Measurements from ENCODE around the gene PGBD1. TPM values are rescaled to one million over a fixed set of nuclear protein-coding genes. Genes with fewer than 3 reads are reported as not detected.

PGBD1 gene
- total and polyA plus RNA-seq, 2 experiments from 2014 or later = 7.5 to 10.5 TPM

DNA sequence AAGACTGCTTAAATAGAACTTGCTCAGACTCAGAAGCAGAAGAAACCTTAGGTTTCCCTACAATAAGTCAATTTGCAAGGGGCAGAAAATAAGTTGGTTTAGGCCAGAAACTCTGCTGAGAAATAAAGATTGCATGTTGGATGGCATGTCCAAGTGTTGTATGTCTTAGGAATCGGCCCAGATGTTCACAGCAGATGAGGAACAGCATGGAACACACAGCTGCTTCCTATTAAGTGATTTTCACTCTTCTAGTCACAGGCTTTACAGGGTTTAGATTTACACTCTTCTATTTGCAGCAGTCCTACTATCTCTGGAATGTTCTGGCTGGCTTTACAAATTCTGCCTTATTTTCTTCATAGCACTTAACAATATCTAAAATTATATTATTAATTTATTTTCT lies 32.5 kb upstream of the PGBD1 start (continued):
- TF ChIP-seq, protein P1, sequence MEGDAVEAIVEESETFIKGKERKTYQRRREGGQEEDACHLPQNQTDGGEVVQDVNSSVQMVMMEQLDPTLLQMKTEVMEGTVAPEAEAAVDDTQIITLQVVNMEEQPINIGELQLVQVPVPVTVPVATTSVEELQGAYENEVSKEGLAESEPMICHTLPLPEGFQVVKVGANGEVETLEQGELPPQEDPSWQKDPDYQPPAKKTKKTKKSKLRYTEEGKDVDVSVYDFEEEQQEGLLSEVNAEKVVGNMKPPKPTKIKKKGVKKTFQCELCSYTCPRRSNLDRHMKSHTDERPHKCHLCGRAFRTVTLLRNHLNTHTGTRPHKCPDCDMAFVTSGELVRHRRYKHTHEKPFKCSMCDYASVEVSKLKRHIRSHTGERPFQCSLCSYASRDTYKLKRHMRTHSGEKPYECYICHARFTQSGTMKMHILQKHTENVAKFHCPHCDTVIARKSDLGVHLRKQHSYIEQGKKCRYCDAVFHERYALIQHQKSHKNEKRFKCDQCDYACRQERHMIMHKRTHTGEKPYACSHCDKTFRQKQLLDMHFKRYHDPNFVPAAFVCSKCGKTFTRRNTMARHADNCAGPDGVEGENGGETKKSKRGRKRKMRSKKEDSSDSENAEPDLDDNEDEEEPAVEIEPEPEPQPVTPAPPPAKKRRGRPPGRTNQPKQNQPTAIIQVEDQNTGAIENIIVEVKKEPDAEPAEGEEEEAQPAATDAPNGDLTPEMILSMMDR (conservative IDR thresholded peaks at IDR 0.05; ENCODE audit: low read depth in 2 of 2) = no peak
- TF ChIP-seq EZH2phosphoT487 (IDR thresholded peaks at IDR 0.05; ENCODE audit: unreplicated experiment) = no peak
- no peak for TF ChIP-seq JUNB (IDR thresholded peaks at IDR 0.05; ENCODE audit: unreplicated experiment)

DNA sequence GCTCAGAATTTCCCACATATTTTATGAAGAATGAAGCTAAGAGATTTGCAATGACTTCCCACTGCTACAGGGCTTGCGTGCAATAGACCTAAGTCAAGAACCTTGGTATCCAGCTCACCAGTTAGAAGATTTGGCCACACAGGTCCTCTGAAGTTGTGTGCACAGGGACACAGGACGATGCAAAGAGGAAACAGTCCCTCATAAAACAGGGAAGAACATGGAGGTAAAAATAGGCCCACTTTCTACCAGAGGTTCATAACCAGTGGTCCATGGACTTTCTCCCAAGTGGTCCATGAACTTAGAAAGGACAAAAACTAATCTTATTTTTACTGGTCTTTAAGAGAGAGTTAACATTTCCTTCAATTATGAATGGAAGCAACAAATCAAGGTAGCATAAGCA lies 30.6 kb upstream of the PGBD1 start:
- Mint-ChIP-seq H3K4me3 (peak overlapping the region; percentile 99), H3K9me3 (no peaks in the 10 kb centered on the region), H3K27ac (no peak overlapping the region), H3K27me3 (ENCODE audit: insufficient read depth, low read depth, poor library complexity) (peaks cover 12% of the 10 kb centered on the region), H3K36me3 (ENCODE audit: low read depth) (peaks cover 22% of the 10 kb centered on the region), H3K4me1 (peaks cover 11% of the 10 kb centered on the region)
- peaks cover 8% of the 10 kb centered on the region for H3K36me3 ChIP-seq (ENCODE audit: insufficient read depth)
- no peak for ATAC-seq
- no peaks in the 10 kb centered on the region for H4K20me1 ChIP-seq (replicated peaks; ENCODE audit: insufficient read depth)
- peak overlapping the region; percentile 93 for H3K4me3 ChIP-seq
- H3F3A ChIP-seq (replicated peaks; ENCODE audit: low read depth) = no peaks in the 10 kb centered on the region
- DNase-seq (ENCODE audit: low spot score) = no peak
- H3K27me3 ChIP-seq (ENCODE audit: insufficient read depth) = 0 out of 2 replicates have a peak, but pooled peaks cover 5% of the 10 kb centered on the region
- H3K79me2 ChIP-seq (replicated peaks; ENCODE audit: insufficient read depth) = peaks cover 16% of the 10 kb centered on the region
- no peak overlapping the region for H3K27ac ChIP-seq (ENCODE audit: low read depth)
- H3K4me1 ChIP-seq (ENCODE audit: insufficient read depth) = peaks cover 11% of the 10 kb centered on the region
- no peak overlapping the region for H2AFZ ChIP-seq
- H3K9me2 ChIP-seq (ENCODE audit: insufficient read depth) = no peaks in the 10 kb centered on the region
- H3K4me2 ChIP-seq = peak overlapping the region; percentile 95
- TF ChIP-seq, protein P2, sequence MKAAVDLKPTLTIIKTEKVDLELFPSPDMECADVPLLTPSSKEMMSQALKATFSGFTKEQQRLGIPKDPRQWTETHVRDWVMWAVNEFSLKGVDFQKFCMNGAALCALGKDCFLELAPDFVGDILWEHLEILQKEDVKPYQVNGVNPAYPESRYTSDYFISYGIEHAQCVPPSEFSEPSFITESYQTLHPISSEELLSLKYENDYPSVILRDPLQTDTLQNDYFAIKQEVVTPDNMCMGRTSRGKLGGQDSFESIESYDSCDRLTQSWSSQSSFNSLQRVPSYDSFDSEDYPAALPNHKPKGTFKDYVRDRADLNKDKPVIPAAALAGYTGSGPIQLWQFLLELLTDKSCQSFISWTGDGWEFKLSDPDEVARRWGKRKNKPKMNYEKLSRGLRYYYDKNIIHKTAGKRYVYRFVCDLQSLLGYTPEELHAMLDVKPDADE (IDR thresholded peaks at IDR 0.05) = no peak
- no peak for TF ChIP-seq ZNF331 (CRISPR knock-in tag; IDR thresholded peaks at IDR 0.05; ENCODE audit: low read depth)
- TF ChIP-seq JUNB (IDR thresholded peaks at IDR 0.05; ENCODE audit: unreplicated experiment) = no peak
- TF ChIP-seq, protein P3, sequence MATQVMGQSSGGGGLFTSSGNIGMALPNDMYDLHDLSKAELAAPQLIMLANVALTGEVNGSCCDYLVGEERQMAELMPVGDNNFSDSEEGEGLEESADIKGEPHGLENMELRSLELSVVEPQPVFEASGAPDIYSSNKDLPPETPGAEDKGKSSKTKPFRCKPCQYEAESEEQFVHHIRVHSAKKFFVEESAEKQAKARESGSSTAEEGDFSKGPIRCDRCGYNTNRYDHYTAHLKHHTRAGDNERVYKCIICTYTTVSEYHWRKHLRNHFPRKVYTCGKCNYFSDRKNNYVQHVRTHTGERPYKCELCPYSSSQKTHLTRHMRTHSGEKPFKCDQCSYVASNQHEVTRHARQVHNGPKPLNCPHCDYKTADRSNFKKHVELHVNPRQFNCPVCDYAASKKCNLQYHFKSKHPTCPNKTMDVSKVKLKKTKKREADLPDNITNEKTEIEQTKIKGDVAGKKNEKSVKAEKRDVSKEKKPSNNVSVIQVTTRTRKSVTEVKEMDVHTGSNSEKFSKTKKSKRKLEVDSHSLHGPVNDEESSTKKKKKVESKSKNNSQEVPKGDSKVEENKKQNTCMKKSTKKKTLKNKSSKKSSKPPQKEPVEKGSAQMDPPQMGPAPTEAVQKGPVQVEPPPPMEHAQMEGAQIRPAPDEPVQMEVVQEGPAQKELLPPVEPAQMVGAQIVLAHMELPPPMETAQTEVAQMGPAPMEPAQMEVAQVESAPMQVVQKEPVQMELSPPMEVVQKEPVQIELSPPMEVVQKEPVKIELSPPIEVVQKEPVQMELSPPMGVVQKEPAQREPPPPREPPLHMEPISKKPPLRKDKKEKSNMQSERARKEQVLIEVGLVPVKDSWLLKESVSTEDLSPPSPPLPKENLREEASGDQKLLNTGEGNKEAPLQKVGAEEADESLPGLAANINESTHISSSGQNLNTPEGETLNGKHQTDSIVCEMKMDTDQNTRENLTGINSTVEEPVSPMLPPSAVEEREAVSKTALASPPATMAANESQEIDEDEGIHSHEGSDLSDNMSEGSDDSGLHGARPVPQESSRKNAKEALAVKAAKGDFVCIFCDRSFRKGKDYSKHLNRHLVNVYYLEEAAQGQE (IDR thresholded peaks at IDR 0.05; ENCODE audit: unreplicated experiment) = no peak
- TF ChIP-seq, protein P1 (conservative IDR thresholded peaks at IDR 0.05; ENCODE audit: low read depth in 2 of 2) = no peak
- TF ChIP-seq CREB1 (CRISPR knock-in tag; IDR thresholded peaks at IDR 0.05; ENCODE audit: low read depth) = no peak
- TF ChIP-seq NANOG (IDR thresholded peaks at IDR 0.05; ENCODE audit: borderline replicate concordance) = no peak
- TF ChIP-seq, protein P4, sequence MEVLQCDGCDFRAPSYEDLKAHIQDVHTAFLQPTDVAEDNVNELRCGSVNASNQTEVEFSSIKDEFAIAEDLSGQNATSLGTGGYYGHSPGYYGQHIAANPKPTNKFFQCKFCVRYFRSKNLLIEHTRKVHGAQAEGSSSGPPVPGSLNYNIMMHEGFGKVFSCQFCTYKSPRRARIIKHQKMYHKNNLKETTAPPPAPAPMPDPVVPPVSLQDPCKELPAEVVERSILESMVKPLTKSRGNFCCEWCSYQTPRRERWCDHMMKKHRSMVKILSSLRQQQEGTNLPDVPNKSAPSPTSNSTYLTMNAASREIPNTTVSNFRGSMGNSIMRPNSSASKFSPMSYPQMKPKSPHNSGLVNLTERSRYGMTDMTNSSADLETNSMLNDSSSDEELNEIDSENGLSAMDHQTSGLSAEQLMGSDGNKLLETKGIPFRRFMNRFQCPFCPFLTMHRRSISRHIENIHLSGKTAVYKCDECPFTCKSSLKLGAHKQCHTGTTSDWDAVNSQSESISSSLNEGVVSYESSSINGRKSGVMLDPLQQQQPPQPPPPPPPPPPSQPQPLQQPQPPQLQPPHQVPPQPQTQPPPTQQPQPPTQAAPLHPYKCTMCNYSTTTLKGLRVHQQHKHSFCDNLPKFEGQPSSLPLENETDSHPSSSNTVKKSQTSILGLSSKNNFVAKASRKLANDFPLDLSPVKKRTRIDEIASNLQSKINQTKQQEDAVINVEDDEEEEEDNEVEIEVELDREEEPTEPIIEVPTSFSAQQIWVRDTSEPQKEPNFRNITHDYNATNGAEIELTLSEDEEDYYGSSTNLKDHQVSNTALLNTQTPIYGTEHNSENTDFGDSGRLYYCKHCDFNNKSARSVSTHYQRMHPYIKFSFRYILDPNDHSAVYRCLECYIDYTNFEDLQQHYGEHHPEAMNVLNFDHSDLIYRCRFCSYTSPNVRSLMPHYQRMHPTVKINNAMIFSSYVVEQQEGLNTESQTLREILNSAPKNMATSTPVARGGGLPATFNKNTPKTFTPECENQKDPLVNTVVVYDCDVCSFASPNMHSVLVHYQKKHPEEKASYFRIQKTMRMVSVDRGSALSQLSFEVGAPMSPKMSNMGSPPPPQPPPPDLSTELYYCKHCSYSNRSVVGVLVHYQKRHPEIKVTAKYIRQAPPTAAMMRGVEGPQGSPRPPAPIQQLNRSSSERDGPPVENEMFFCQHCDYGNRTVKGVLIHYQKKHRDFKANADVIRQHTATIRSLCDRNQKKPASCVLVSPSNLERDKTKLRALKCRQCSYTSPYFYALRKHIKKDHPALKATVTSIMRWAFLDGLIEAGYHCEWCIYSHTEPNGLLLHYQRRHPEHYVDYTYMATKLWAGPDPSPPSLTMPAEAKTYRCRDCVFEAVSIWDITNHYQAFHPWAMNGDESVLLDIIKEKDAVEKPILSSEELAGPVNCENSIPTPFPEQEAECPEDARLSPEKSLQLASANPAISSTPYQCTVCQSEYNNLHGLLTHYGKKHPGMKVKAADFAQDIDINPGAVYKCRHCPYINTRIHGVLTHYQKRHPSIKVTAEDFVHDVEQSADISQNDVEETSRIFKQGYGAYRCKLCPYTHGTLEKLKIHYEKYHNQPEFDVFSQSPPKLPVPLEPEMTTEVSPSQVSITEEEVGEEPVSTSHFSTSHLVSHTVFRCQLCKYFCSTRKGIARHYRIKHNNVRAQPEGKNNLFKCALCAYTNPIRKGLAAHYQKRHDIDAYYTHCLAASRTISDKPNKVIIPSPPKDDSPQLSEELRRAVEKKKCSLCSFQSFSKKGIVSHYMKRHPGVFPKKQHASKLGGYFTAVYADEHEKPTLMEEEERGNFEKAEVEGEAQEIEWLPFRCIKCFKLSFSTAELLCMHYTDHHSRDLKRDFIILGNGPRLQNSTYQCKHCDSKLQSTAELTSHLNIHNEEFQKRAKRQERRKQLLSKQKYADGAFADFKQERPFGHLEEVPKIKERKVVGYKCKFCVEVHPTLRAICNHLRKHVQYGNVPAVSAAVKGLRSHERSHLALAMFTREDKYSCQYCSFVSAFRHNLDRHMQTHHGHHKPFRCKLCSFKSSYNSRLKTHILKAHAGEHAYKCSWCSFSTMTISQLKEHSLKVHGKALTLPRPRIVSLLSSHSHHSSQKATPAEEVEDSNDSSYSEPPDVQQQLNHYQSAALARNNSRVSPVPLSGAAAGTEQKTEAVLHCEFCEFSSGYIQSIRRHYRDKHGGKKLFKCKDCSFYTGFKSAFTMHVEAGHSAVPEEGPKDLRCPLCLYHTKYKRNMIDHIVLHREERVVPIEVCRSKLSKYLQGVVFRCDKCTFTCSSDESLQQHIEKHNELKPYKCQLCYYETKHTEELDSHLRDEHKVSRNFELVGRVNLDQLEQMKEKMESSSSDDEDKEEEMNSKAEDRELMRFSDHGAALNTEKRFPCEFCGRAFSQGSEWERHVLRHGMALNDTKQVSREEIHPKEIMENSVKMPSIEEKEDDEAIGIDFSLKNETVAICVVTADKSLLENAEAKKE (CRISPR knock-in tag; IDR thresholded peaks at IDR 0.05) = no peak
- TF ChIP-seq EZH2phosphoT487 (IDR thresholded peaks at IDR 0.05; ENCODE audit: unreplicated experiment) = no peak

Measured in GM23338 (cell line).